ENCODE data around the gene ARID4A. TPM values are rescaled to one million over a fixed set of nuclear protein-coding genes. Genes with fewer than 3 reads are reported as not detected.

The ARID4A gene
- total and polyA plus RNA-seq, 2 of the 13 experiments (the other 11 are each of a cell fraction or from before 2014, with no cell fraction given) = 7.2 to 9.7 TPM

GRCh38 chr14:58297412-58297761, 968 bp upstream of the ARID4A start (continued):
- TF ChIP-seq, protein P1, sequence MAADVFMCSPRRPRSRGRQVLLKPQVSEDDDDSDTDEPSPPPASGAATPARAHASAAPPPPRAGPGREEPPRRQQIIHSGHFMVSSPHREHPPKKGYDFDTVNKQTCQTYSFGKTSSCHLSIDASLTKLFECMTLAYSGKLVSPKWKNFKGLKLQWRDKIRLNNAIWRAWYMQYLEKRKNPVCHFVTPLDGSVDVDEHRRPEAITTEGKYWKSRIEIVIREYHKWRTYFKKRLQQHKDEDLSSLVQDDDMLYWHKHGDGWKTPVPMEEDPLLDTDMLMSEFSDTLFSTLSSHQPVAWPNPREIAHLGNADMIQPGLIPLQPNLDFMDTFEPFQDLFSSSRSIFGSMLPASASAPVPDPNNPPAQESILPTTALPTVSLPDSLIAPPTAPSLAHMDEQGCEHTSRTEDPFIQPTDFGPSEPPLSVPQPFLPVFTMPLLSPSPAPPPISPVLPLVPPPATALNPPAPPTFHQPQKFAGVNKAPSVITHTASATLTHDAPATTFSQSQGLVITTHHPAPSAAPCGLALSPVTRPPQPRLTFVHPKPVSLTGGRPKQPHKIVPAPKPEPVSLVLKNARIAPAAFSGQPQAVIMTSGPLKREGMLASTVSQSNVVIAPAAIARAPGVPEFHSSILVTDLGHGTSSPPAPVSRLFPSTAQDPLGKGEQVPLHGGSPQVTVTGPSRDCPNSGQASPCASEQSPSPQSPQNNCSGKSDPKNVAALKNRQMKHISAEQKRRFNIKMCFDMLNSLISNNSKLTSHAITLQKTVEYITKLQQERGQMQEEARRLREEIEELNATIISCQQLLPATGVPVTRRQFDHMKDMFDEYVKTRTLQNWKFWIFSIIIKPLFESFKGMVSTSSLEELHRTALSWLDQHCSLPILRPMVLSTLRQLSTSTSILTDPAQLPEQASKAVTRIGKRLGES (CRISPR knock-in tag; IDR thresholded peaks at IDR 0.05; ENCODE audit: borderline replicate concordance) = no peak
- no peak for TF ChIP-seq NRL (CRISPR knock-in tag; IDR thresholded peaks at IDR 0.05; ENCODE audit: borderline replicate concordance)
- TF ChIP-seq ZNF841 (CRISPR knock-in tag; IDR thresholded peaks at IDR 0.05; ENCODE audit: borderline replicate concordance) = no peak
- TF ChIP-seq ARID2 (CRISPR knock-in tag; IDR thresholded peaks at IDR 0.05; ENCODE audit: borderline replicate concordance) = no peak
- TF ChIP-seq TBX2 (CRISPR knock-in tag; IDR thresholded peaks at IDR 0.05; ENCODE audit: borderline replicate concordance) = no peak; the same call in 1 of the 2 replicates
- TF ChIP-seq ZXDC (CRISPR knock-in tag; IDR thresholded peaks at IDR 0.05) = no peak
- no peak for TF ChIP-seq ZNF292 (CRISPR knock-in tag; IDR thresholded peaks at IDR 0.05; ENCODE audit: borderline replicate concordance, low read depth)
- TF ChIP-seq HNF1A (IDR thresholded peaks at IDR 0.05; ENCODE audit: low read depth) = 0 out of 2 replicates have a peak, but pooled peaks have one; percentile 11
- no peak for TF ChIP-seq HNF1A (CRISPR knock-in tag; IDR thresholded peaks at IDR 0.05; ENCODE audit: borderline replicate concordance)
- TF ChIP-seq ZSCAN9 (CRISPR knock-in tag; IDR thresholded peaks at IDR 0.05; ENCODE audit: borderline replicate concordance) = no peak
- no peak for TF ChIP-seq NFYC (CRISPR knock-in tag; IDR thresholded peaks at IDR 0.05)
- TF ChIP-seq TARDBP (CRISPR knock-in tag; IDR thresholded peaks at IDR 0.05) = no peak
- no peak for TF ChIP-seq BCL6 (CRISPR knock-in tag; IDR thresholded peaks at IDR 0.05)
- TF ChIP-seq ZNF879 (CRISPR knock-in tag; IDR thresholded peaks at IDR 0.05) = no peak
- TF ChIP-seq ZNF878 (CRISPR knock-in tag; IDR thresholded peaks at IDR 0.05) = 0 out of 2 replicates have a peak, but pooled peaks have one; percentile 42
- TF ChIP-seq ZNF792 (CRISPR knock-in tag; IDR thresholded peaks at IDR 0.05) = no peak
- no peak for TF ChIP-seq ZNF484 (CRISPR knock-in tag; IDR thresholded peaks at IDR 0.05; ENCODE audit: borderline replicate concordance, low read depth)
- TF ChIP-seq, protein P2, sequence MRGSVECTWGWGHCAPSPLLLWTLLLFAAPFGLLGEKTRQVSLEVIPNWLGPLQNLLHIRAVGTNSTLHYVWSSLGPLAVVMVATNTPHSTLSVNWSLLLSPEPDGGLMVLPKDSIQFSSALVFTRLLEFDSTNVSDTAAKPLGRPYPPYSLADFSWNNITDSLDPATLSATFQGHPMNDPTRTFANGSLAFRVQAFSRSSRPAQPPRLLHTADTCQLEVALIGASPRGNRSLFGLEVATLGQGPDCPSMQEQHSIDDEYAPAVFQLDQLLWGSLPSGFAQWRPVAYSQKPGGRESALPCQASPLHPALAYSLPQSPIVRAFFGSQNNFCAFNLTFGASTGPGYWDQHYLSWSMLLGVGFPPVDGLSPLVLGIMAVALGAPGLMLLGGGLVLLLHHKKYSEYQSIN (CRISPR knock-in tag; IDR thresholded peaks at IDR 0.05; ENCODE audit: borderline replicate concordance) = no peak
- no peak for TF ChIP-seq ZNF768 (CRISPR knock-in tag; IDR thresholded peaks at IDR 0.05)
- TF ChIP-seq BATF2 (CRISPR knock-in tag; IDR thresholded peaks at IDR 0.05) = no peak

Measured in HepG2 (cell line).